OCI-LY1 (cell line): ENCODE measurements around the gene ARID3A.

Experiments
- H2AFZ ChIP-seq: fragments of 200-600 bp; sonication (generic), shearing (Covaris generic); 2 replicates; pipeline ENCODE4 v1.6.0; 2014; ENCODE audit warnings: antibody characterized with exemption, mild to moderate bottlenecking, low read length
- H3F3A ChIP-seq: fragments of 200-600 bp; sonication (generic), shearing (Covaris generic); 2 replicates; pipeline ENCODE4 v1.6.0; 2014; ENCODE audit warnings: mild to moderate bottlenecking, antibody characterized with exemption, low read length, moderate library complexity; ENCODE audit not compliant: insufficient read depth
- H3K27ac ChIP-seq: fragments of 200-600 bp; sonication (generic); 2 replicates; pipeline ENCODE4 v1.5.1; 2014; ENCODE audit warnings: low read length, mixed run types, mild to moderate bottlenecking, low read depth; ENCODE audit not compliant: poor library complexity, severe bottlenecking
- H3K27me3 ChIP-seq: fragments of 200-600 bp; sonication (generic); 2 replicates; pipeline ENCODE4 v1.6.0; 2014; ENCODE audit warnings: antibody characterized with exemption, mild to moderate bottlenecking, low read length, moderate library complexity; ENCODE audit not compliant: insufficient read depth
- H3K36me3 ChIP-seq: fragments of 200-600 bp; sonication (generic); 2 replicates; pipeline ENCODE4 v1.6.1; 2014; ENCODE audit warnings: mild to moderate bottlenecking, antibody characterized with exemption, low read length, moderate library complexity, mixed read lengths; ENCODE audit not compliant: insufficient read depth
- H3K4me1 ChIP-seq: fragments of 200-600 bp; sonication (generic); 2 replicates; pipeline ENCODE4 v1.5.1; 2014; ENCODE audit warnings: mild to moderate bottlenecking, low read length, moderate library complexity; ENCODE audit not compliant: insufficient read depth, severe bottlenecking
- H3K4me2 ChIP-seq: fragments of 200-600 bp; sonication (generic), shearing (Covaris generic); 2 replicates; pipeline ENCODE4 v1.6.1; 2014; ENCODE audit warnings: low read length
- H3K4me3 ChIP-seq: fragments of 200-600 bp; sonication (generic); 2 replicates; pipeline ENCODE4 v1.5.1; 2014; ENCODE audit warnings: low read length, low read depth, mild to moderate bottlenecking, mixed read lengths; ENCODE audit not compliant: poor library complexity, severe bottlenecking
- H3K79me2 ChIP-seq: fragments of 200-600 bp; shearing (Covaris generic); 2 replicates; pipeline ENCODE4 v1.6.1; 2016; ENCODE audit warnings: mixed run types, low read length, mixed read lengths; ENCODE audit not compliant: insufficient read depth
- H3K9ac ChIP-seq: fragments of 200-600 bp; sonication (generic), shearing (Covaris generic); 2 replicates; pipeline ENCODE4 v1.6.1; 2014; ENCODE audit warnings: mild to moderate bottlenecking, low read length, mixed read lengths
- H3K9me2 ChIP-seq: fragments of 200-600 bp; sonication (generic), shearing (Covaris generic); 2 replicates; pipeline ENCODE4 v1.6.1; 2014; ENCODE audit warnings: low read depth, mild to moderate bottlenecking, low read length, mixed read lengths
- H3K9me3 ChIP-seq: fragments of 200-600 bp; shearing (Covaris generic); 2 replicates; pipeline ENCODE4 v1.6.1; 2014; ENCODE audit warnings: low read length, mixed read lengths
- H4K20me1 ChIP-seq: fragments of 200-600 bp; sonication (generic), shearing (Covaris generic); 2 replicates; pipeline ENCODE4 v1.6.0; 2016; ENCODE audit warnings: mild to moderate bottlenecking, low read length; ENCODE audit not compliant: insufficient read depth
- EZH2 ChIP-seq: fragments of 200-600 bp; sonication (generic), shearing (Covaris generic); IDR thresholded peaks from 2 replicates; pipeline ENCODE4 v1.8.0; 2017; ENCODE audit warnings: borderline replicate concordance, mixed run types, mild to moderate bottlenecking, antibody characterized with exemption, low read length, moderate library complexity, mixed read lengths
- TF ChIP-seq, protein P1 (sequence below): fragments of 200-600 bp; sonication (generic), shearing (Covaris generic); IDR thresholded peaks from 2 replicates; pipeline ENCODE4 v1.5.1; 2017; ENCODE audit warnings: mild to moderate bottlenecking, antibody characterized with exemption, low read length, moderate library complexity, mixed read lengths

Gene ARID3A

DNA sequence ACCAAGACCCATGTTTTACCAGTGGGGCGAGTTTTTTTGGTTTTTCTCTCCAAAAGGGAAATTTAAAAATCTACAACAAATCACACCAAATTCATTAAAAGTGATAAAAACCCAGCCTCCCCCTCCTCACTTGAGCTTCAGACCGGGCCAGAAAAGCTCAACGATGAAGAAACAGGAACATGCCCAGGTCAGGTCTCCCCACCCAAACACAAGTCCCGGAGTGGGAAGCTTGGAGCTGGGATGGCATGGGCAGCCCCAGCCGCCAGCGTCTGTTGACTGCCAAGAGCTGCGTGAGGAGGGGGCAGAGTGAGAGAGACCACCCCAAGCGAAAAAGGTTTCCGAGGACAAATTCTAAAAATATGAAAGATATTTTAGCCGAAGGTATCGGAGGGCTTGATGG, 28.8 kb upstream of the ARID3A start:
- Histone ChIP-seq H3K4me3 (no peak overlapping the region), H2AFZ (no peak overlapping the region), H3K4me2 (no peak overlapping the region), H3K9me2 (no peaks in the 10 kb centered on the region), H3K36me3 (peaks cover 29% of the 10 kb centered on the region), H3K4me1 (peaks cover 23% of the 10 kb centered on the region), H3K9ac (no peak overlapping the region), H3K27me3 (no peaks in the 10 kb centered on the region), H3K79me2 (no peaks in the 10 kb centered on the region), H4K20me1 (no peaks in the 10 kb centered on the region), H3K9me3 (no peaks in the 10 kb centered on the region), H3F3A (no peaks in the 10 kb centered on the region; the same call in 1 of the 2 replicates), H3K27ac (no peak overlapping the region)
- TF ChIP-seq, protein P1, sequence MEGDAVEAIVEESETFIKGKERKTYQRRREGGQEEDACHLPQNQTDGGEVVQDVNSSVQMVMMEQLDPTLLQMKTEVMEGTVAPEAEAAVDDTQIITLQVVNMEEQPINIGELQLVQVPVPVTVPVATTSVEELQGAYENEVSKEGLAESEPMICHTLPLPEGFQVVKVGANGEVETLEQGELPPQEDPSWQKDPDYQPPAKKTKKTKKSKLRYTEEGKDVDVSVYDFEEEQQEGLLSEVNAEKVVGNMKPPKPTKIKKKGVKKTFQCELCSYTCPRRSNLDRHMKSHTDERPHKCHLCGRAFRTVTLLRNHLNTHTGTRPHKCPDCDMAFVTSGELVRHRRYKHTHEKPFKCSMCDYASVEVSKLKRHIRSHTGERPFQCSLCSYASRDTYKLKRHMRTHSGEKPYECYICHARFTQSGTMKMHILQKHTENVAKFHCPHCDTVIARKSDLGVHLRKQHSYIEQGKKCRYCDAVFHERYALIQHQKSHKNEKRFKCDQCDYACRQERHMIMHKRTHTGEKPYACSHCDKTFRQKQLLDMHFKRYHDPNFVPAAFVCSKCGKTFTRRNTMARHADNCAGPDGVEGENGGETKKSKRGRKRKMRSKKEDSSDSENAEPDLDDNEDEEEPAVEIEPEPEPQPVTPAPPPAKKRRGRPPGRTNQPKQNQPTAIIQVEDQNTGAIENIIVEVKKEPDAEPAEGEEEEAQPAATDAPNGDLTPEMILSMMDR = no peak
- no peak for TF ChIP-seq EZH2

DNA sequence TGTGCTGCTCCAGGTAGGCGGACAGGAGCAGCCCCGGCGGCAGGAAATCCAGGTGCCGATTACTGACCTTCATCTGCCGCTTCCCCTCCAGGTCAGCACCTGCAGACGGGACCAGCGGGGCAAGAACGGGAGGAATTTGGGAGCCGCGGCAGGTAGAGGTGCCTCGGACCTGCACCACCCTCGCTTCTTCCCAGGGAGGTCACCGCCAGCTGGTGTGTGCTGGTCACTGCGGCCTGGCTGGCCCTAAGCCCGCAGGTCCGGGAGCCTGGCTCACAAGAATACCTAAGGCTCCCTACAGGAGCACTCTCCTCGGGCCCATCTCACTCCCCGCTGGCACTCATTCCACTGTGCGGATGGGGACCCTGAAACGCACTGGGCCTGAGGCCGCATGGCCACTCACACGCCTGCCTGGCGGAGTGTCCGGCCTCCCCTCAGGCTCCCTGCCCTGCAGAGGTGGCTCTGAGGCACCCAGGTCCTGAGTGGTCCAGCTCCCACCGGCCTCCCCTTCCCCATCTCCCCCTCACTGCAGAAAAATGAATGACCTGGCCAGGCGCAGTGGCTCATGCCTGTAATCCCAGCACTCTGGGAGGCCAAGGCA, 28.3 kb upstream of the ARID3A start:
- H2AFZ ChIP-seq = no peak overlapping the region
- no peaks in the 10 kb centered on the region for H3K9me3 ChIP-seq
- H3K4me2 ChIP-seq = no peak overlapping the region
- no peaks in the 10 kb centered on the region for H3K79me2 ChIP-seq
- no peak overlapping the region for H3K27ac ChIP-seq
- no peak overlapping the region for H3K4me3 ChIP-seq
- H3F3A ChIP-seq = no peaks in the 10 kb centered on the region; the same call in 1 of the 2 replicates
- no peak for TF ChIP-seq EZH2
- TF ChIP-seq, protein P1 = no peak
- no peaks in the 10 kb centered on the region for H4K20me1 ChIP-seq
- H3K27me3 ChIP-seq = no peaks in the 10 kb centered on the region
- peaks cover 30% of the 10 kb centered on the region for H3K36me3 ChIP-seq
- H3K9me2 ChIP-seq = no peaks in the 10 kb centered on the region
- H3K4me1 ChIP-seq = peaks cover 19% of the 10 kb centered on the region
- H3K9ac ChIP-seq = no peak overlapping the region

DNA sequence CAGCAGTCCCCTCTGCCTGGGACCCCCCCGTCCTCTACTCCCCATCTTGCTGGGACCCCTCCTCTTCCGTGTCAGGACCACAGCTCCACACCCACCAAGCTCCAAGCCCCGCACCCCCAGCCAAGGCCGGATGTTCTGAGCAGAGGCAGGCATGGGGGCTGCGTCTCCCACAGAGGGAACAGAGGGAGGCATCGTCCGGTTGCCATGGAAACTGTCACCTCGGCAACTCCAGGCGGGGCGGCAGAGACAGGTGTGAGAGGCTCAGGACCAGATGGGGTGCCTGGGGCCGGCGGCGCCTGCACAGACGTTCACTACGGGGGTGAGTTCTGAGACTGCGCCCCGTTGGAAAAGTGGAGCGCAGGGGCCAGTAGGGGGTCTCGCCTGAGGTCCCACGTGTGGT, 27.2 kb upstream of the ARID3A start:
- H3K27ac ChIP-seq = peak overlapping the region; percentile 67
- no peak overlapping the region for H3K9ac ChIP-seq
- H3K9me3 ChIP-seq = no peaks in the 10 kb centered on the region

More for the DNA sequence above, 27.2 kb upstream of the ARID3A start:
- no peak overlapping the region for H3K4me3 ChIP-seq
- H2AFZ ChIP-seq = no peak overlapping the region
- H3K4me2 ChIP-seq = peak overlapping the region; percentile 26; the same call in 1 of the 2 replicates
- H4K20me1 ChIP-seq = no peaks in the 10 kb centered on the region
- H3F3A ChIP-seq = no peaks in the 10 kb centered on the region; the same call in 1 of the 2 replicates
- peaks cover 33% of the 10 kb centered on the region for H3K36me3 ChIP-seq
- no peaks in the 10 kb centered on the region for H3K79me2 ChIP-seq
- no peaks in the 10 kb centered on the region for H3K27me3 ChIP-seq
- no peaks in the 10 kb centered on the region for H3K9me2 ChIP-seq
- TF ChIP-seq, protein P1 = no peak
- no peak for TF ChIP-seq EZH2
- peaks cover 19% of the 10 kb centered on the region for H3K4me1 ChIP-seq
